IMR-90 (cell line): Measurements from ENCODE around the gene ATP5PB. TPM values are rescaled to one million over a fixed set of nuclear protein-coding genes. Genes with fewer than 3 reads are reported as not detected.

Source experiments
- ATAC-seq: fragments of 200-7000 bp; cut with Tn5 transposase; 2 replicates; pipeline ENCODE4 v1.9.1; 2020; ENCODE audit warnings: low read depth, mild to moderate bottlenecking, moderate library complexity
- BruUV-seq: library from RNA; stranded (reverse); fragments of 400-500 nt; replicated peaks from 2 replicates; lab custom pipeline; 2021; lab: Mats Ljungman, UMichigan
- CTCF ChIA-PET: fragments of 300-600 bp; formaldehyde crosslinking; extraction: SDS; loops from one replicate; lab custom pipeline; 2021; ENCODE audit warnings: antibody characterized with exemption; lab: Yijun Ruan, JAX
- POLR2A ChIA-PET: fragments of 300-600 bp; sonication (Branson Sonifier 250); formaldehyde crosslinking; loops from one replicate; lab custom pipeline; 2022; ENCODE audit warnings: antibody characterized with exemption; ENCODE audit not compliant: unreplicated experiment; lab: Charles Lee
- DNase-seq: peaks from one replicate; pipeline ENCODE4 v3.0.0; 2013
- H2AFZ ChIP-seq: replicated peaks from 2 replicates; pipeline ENCODE3; 2013; ENCODE audit warnings: low read length, mild to moderate bottlenecking; ENCODE audit not compliant: poor library complexity
- H2AK5ac ChIP-seq: 2 replicates; pipeline ENCODE4 v1.6.1; 2013; ENCODE audit warnings: low read depth, low read length, inconsistent platforms
- H2AK9ac ChIP-seq: replicated peaks from 2 replicates; pipeline ENCODE3; 2013; ENCODE audit warnings: mild to moderate bottlenecking, low read depth, low read length, moderate library complexity; ENCODE audit not compliant: poor library complexity
- H2BK120ac ChIP-seq: 2 replicates; pipeline ENCODE4 v1.6.1; 2013; ENCODE audit warnings: low read depth, low read length, inconsistent platforms
- H2BK15ac ChIP-seq: 3 replicates; pipeline ENCODE4 v1.6.1; 2013; ENCODE audit warnings: low read depth, low read length, inconsistent platforms
- H2BK20ac ChIP-seq: 2 replicates; pipeline ENCODE4 v1.6.1; 2013; ENCODE audit warnings: low read depth, mild to moderate bottlenecking, inconsistent platforms, low read length, moderate library complexity
- H2BK5ac ChIP-seq: 2 replicates; pipeline ENCODE4 v1.6.1; 2013; ENCODE audit warnings: mild to moderate bottlenecking, low read depth, low read length, inconsistent platforms; ENCODE audit not compliant: poor library complexity, severe bottlenecking
- H3K14ac ChIP-seq: replicated peaks from 2 replicates; pipeline ENCODE4 v1.6.1; 2013; ENCODE audit warnings: low read depth, low read length, inconsistent platforms
- H3K18ac ChIP-seq: 2 replicates; pipeline ENCODE4 v1.6.1; 2013; ENCODE audit warnings: low read depth, low read length, control low read depth
- H3K23ac ChIP-seq: 2 replicates; pipeline ENCODE4 v1.6.1; 2013; ENCODE audit warnings: low read depth, low read length, inconsistent platforms
- H3K27ac ChIP-seq: 2 replicates; pipeline ENCODE4 v1.5.1; 2013; ENCODE audit warnings: mild to moderate bottlenecking, control low read depth, low read length; ENCODE audit not compliant: insufficient read depth
- H3K27me3 ChIP-seq: 2 replicates; pipeline ENCODE4 v1.6.1; 2013; ENCODE audit warnings: low read length; ENCODE audit not compliant: control insufficient read depth, insufficient read depth
- H3K36me3 ChIP-seq: 2 replicates; pipeline ENCODE4 v1.6.1; 2013; ENCODE audit warnings: low read length, mixed read lengths; ENCODE audit not compliant: control insufficient read depth, insufficient read depth
- H3K4ac ChIP-seq: 2 replicates; pipeline ENCODE4 v1.6.1; 2013; ENCODE audit warnings: low read depth, low read length, inconsistent platforms
- H3K4me1 ChIP-seq: 2 replicates; pipeline ENCODE4 v1.6.1; 2013; ENCODE audit warnings: low read length, mixed read lengths; ENCODE audit not compliant: control insufficient read depth, insufficient read depth
- H3K4me2 ChIP-seq: 2 replicates; pipeline ENCODE4 v1.6.1; 2013; ENCODE audit warnings: low read depth, mild to moderate bottlenecking, control low read depth, low read length, moderate library complexity
- H3K4me3 ChIP-seq: 2 replicates; pipeline ENCODE4 v1.5.1; 2013; ENCODE audit warnings: low read depth, mild to moderate bottlenecking, control low read depth, low read length, moderate library complexity; ENCODE audit not compliant: insufficient read depth
- H3K56ac ChIP-seq: 2 replicates; pipeline ENCODE4 v1.6.1; 2013; ENCODE audit warnings: low read length, inconsistent platforms; ENCODE audit not compliant: insufficient read depth; ENCODE audit errors: extremely low read depth
- H3K79me1 ChIP-seq, 2 experiments: 2 replicates each; pipeline ENCODE4 v1.6.1; 2013; ENCODE audit warnings: low read length in 2 of 2, inconsistent platforms in 1 of 2, low read depth in 1 of 2
- H3K9ac ChIP-seq: 2 replicates; pipeline ENCODE4 v1.6.1; 2013; ENCODE audit warnings: low read depth, low read length, control low read depth
- H3K9me1 ChIP-seq: 2 replicates; pipeline ENCODE4 v1.6.1; 2013; ENCODE audit warnings: low read length, inconsistent platforms; ENCODE audit not compliant: insufficient read depth
- H3K9me3 ChIP-seq: 2 replicates; pipeline ENCODE4 v1.6.1; 2013; ENCODE audit warnings: low read length; ENCODE audit not compliant: control insufficient read depth, insufficient read depth
- H4K20me1 ChIP-seq: 2 replicates; pipeline ENCODE4 v1.6.1; 2013; ENCODE audit warnings: low read length, inconsistent platforms; ENCODE audit not compliant: insufficient read depth
- H4K5ac ChIP-seq: 2 replicates; pipeline ENCODE4 v1.6.1; 2013; ENCODE audit warnings: mild to moderate bottlenecking, low read depth, low read length, control low read depth
- H4K8ac ChIP-seq, 2 experiments: 2 replicates each; pipeline ENCODE4 v1.6.1; 2013; ENCODE audit warnings: low read depth in 2 of 2, low read length in 2 of 2, control low read depth in 1 of 2, inconsistent platforms in 1 of 2
- H4K91ac ChIP-seq: 2 replicates; pipeline ENCODE4 v1.6.1; 2013; ENCODE audit warnings: low read depth, low read length, inconsistent platforms; ENCODE audit not compliant: insufficient read depth
- CTCF ChIP-seq: conservative IDR thresholded peaks from 2 replicates; pipeline ENCODE4 v1.5.1; 2012; ENCODE audit warnings: mild to moderate bottlenecking, low read depth, low read length, improper control_type of control experiment
- MAFK ChIP-seq: IDR thresholded peaks from 2 replicates; pipeline ENCODE4 v1.6.1; 2012; ENCODE audit warnings: low read depth, low read length, improper control_type of control experiment
- MXI1 ChIP-seq: IDR thresholded peaks from 2 replicates; pipeline ENCODE4 v1.6.1; 2012; ENCODE audit warnings: low read depth, mild to moderate bottlenecking, low read length, moderate library complexity, borderline replicate concordance
- POLR2A ChIP-seq: IDR thresholded peaks from 2 replicates; pipeline ENCODE4 v1.6.1; 2012; ENCODE audit warnings: mild to moderate bottlenecking, low read depth, low read length
- RCOR1 ChIP-seq: IDR thresholded peaks from 2 replicates; pipeline ENCODE4 v1.6.1; 2012; ENCODE audit warnings: mild to moderate bottlenecking, low read length, improper control_type of control experiment; ENCODE audit not compliant: insufficient replicate concordance
- USF2 ChIP-seq: fragments of 150-350 bp; IDR thresholded peaks from 2 replicates; pipeline ENCODE4 v1.6.1; 2017; ENCODE audit warnings: mild to moderate bottlenecking, antibody characterized with exemption, low read length, low read depth
- WGBS, 2 experiments: methylation state at CpG; one replicate each; pipeline versions ENCODE4 v1.1.5 to v1.1.7; 2013; ENCODE audit warnings: missing lambda C conversion rate in 2 of 2; ENCODE audit not compliant: insufficient read length in 1 of 2; ENCODE audit errors: extremely low coverage in 2 of 2; 5-methylcytosine and 5-hydroxymethylcytosine counted together
- dilution Hi-C: fragments of 300-500 bp; cut with HindIII; formaldehyde crosslinking; loops from one replicate; pipeline ENCODE4 v1.14.3; 2018; ENCODE audit warnings: low sequenced_read_pairs; ENCODE audit not compliant: unreplicated experiment
- in situ Hi-C: fragments of 300-500 bp; cut with MboI; formaldehyde crosslinking; loops from 3 replicates; pipeline ENCODE4 v1.14.3; 2019; ENCODE audit warnings: low sequenced_read_pairs, inconsistent platforms, mixed read lengths
- intact Hi-C: fragments of 100-400 bp; cut with micrococcal nuclease; formaldehyde crosslinking; loops from 2 replicates; pipeline ENCODE4 v1.10.0; 2022
- polyA plus RNA-seq, 3 experiments: library from polyadenylated mRNA; depleted of rRNA; stranded (reverse); fragments of >200 nt; gene quantifications; 2 replicates each; pipeline ENCODE4 v1.2.3, GENCODE V29; 2012; ENCODE audit warnings: low replicate concordance in 1 of 3
- total RNA-seq: library from RNA; depleted of rRNA; stranded (reverse); fragments of >200 nt; gene quantifications from 2 replicates; pipeline ENCODE4 v1.2.3, GENCODE V29; 2012

Gene ATP5PB
- total and polyA plus RNA-seq, 2 of the 4 experiments (the other 2 are of a cell fraction) = 234 to 301 TPM

GRCh38 chr1:111471012-111471411 is 21.7 kb downstream of the ATP5PB start:
- in situ Hi-C loops (no loop called here), intact Hi-C loops (no loop called here), dilution Hi-C loops (loop anchor here (25.0 kb wide), 1 partner anchor 291 kb away; the partner anchor contains the start of gene DDX20)
- Histone ChIP-seq H3K14ac (no peak overlapping the region), H3K79me1 (no peaks in the 10 kb centered on the region), H3K18ac (no peak overlapping the region), H3K4me2 (no peak overlapping the region), H4K8ac (no peak overlapping the region), H3K36me3 (peaks cover 11% of the 10 kb centered on the region), H2BK120ac (no peak overlapping the region), H2BK20ac (no peak overlapping the region), H4K5ac (no peak overlapping the region), H3K4me3 (no peak overlapping the region), H2BK15ac (no peak overlapping the region), H3K23ac (no peak overlapping the region), H4K20me1 (no peaks in the 10 kb centered on the region), H3K56ac (no peak overlapping the region), H3K27ac (no peak overlapping the region), H3K9me1 (no peaks in the 10 kb centered on the region), H2AK9ac (no peak overlapping the region), H4K91ac (no peak overlapping the region), H3K4me1 (no peaks in the 10 kb centered on the region), H2AK5ac (no peak overlapping the region), H3K27me3 (no peaks in the 10 kb centered on the region), H3K4ac (no peak overlapping the region), H2BK5ac (no peak overlapping the region), H3K9ac (no peak overlapping the region), H3K9me3 (no peaks in the 10 kb centered on the region), H2AFZ (no peak overlapping the region)
- DNase-seq (no peak), ATAC-seq (no peak)
- CTCF ChIA-PET = no interaction called here
- POLR2A ChIA-PET = no interaction called here
- 76% methylated on average over 3 of the region's 3 CpGs; no CpG with 5 or more reads in 1 of the 2 experiments for WGBS, 2 experiments
- TF ChIP-seq POLR2A (no peak), MAFK (no peak), RCOR1 (no peak), USF2 (no peak), CTCF (no peak), MXI1 (no peak)
- BruUV-seq = no TSS peak
